H9 (cell line): ENCODE data around the gene OR1M1. TPM values are rescaled to one million over a fixed set of nuclear protein-coding genes. Genes with fewer than 3 reads are reported as not detected.

Source experiments
- DNase-seq: peaks from one replicate; pipeline ENCODE4 v3.0.0-alpha.2; 2017
- H2AFZ ChIP-seq: one replicate; pipeline ENCODE4 v1.6.1; 2013; ENCODE audit warnings: mild to moderate bottlenecking, low read length, control low read depth, moderate library complexity
- H2AK5ac ChIP-seq: 2 replicates; pipeline ENCODE4 v1.6.1; 2013; ENCODE audit warnings: low read length, control low read depth, mixed read lengths; ENCODE audit not compliant: insufficient read length
- H2BK120ac ChIP-seq: one replicate; pipeline ENCODE4 v1.6.1; 2013; ENCODE audit warnings: low read depth, mild to moderate bottlenecking, low read length, control low read depth, inconsistent platforms; ENCODE audit not compliant: poor library complexity, severe bottlenecking
- H2BK12ac ChIP-seq: 2 replicates; pipeline ENCODE4 v1.6.1; 2013; ENCODE audit warnings: low read length, control low read depth, mixed read lengths, low read depth; ENCODE audit not compliant: insufficient read length
- H2BK15ac ChIP-seq: 2 replicates; pipeline ENCODE4 v1.6.1; 2013; ENCODE audit warnings: low read depth, low read length, control low read depth
- H2BK20ac ChIP-seq: one replicate; pipeline ENCODE4 v1.6.1; 2013; ENCODE audit warnings: low read depth, mild to moderate bottlenecking, low read length, control low read depth, inconsistent platforms; ENCODE audit not compliant: poor library complexity, severe bottlenecking
- H2BK5ac ChIP-seq: 2 replicates; pipeline ENCODE4 v1.6.1; 2013; ENCODE audit warnings: low read length, control low read depth, mixed read lengths; ENCODE audit not compliant: insufficient read length
- H3K14ac ChIP-seq: 2 replicates; pipeline ENCODE4 v1.6.1; 2013; ENCODE audit warnings: low read length, control low read depth; ENCODE audit not compliant: insufficient read depth
- H3K18ac ChIP-seq: 2 replicates; pipeline ENCODE4 v1.6.1; 2013; ENCODE audit warnings: low read depth, mild to moderate bottlenecking, mixed read lengths, low read length, control low read depth; ENCODE audit not compliant: insufficient read length
- H3K23ac ChIP-seq: 2 replicates; pipeline ENCODE4 v1.6.1; 2013; ENCODE audit warnings: low read length, control low read depth, mixed read lengths, low read depth; ENCODE audit not compliant: insufficient read length
- H3K23me2 ChIP-seq: 2 replicates; pipeline ENCODE4 v1.6.1; 2013; ENCODE audit warnings: low read depth, mild to moderate bottlenecking, mixed read lengths, low read length, control low read depth; ENCODE audit not compliant: insufficient read length, poor library complexity, severe bottlenecking
- H3K27ac ChIP-seq: 2 replicates; pipeline ENCODE4 v1.5.1; 2013; ENCODE audit warnings: low read length, control low read depth, mixed read lengths, low read depth; ENCODE audit not compliant: insufficient read length
- H3K27me3 ChIP-seq: 2 replicates; pipeline ENCODE4 v1.6.1; 2013; ENCODE audit warnings: low read length, control low read depth, inconsistent platforms; ENCODE audit not compliant: insufficient read depth
- H3K4ac ChIP-seq: 2 replicates; pipeline ENCODE4 v1.6.1; 2013; ENCODE audit warnings: low read depth, mild to moderate bottlenecking, control low read depth, inconsistent platforms, low read length, moderate library complexity
- H3K4me1 ChIP-seq: 2 replicates; pipeline ENCODE4 v1.6.1; 2013; ENCODE audit warnings: low read length, control low read depth, inconsistent platforms; ENCODE audit not compliant: insufficient read depth
- H3K4me2 ChIP-seq: 2 replicates; pipeline ENCODE4 v1.6.1; 2013; ENCODE audit warnings: low read length, control low read depth, mixed read lengths; ENCODE audit not compliant: insufficient read length, insufficient read depth
- H3K56ac ChIP-seq: 2 replicates; pipeline ENCODE4 v1.6.1; 2013; ENCODE audit warnings: low read depth, mild to moderate bottlenecking, mixed read lengths, low read length, control low read depth; ENCODE audit not compliant: insufficient read length
- H3K79me1 ChIP-seq: 2 replicates; pipeline ENCODE4 v1.6.1; 2013; ENCODE audit warnings: low read depth, mild to moderate bottlenecking, moderate library complexity, low read length, control low read depth, inconsistent platforms; ENCODE audit not compliant: insufficient read depth, poor library complexity, severe bottlenecking
- H3K79me2 ChIP-seq: 2 replicates; pipeline ENCODE4 v1.6.1; 2013; ENCODE audit warnings: low read length, control low read depth, inconsistent platforms; ENCODE audit not compliant: insufficient read depth
- H3K9ac ChIP-seq: 2 replicates; pipeline ENCODE4 v1.6.1; 2013; ENCODE audit warnings: low read length, control low read depth, mixed read lengths; ENCODE audit not compliant: insufficient read length; ENCODE audit errors: extremely low read depth
- H3K9me3 ChIP-seq: one replicate; pipeline ENCODE4 v1.6.1; 2013; ENCODE audit warnings: low read depth, low read length, inconsistent platforms; ENCODE audit not compliant: control insufficient read depth
- H3T11ph ChIP-seq: one replicate; pipeline ENCODE4 v1.6.1; 2013; ENCODE audit warnings: mild to moderate bottlenecking, low read length, control low read depth, inconsistent platforms
- H4K20me1 ChIP-seq: one replicate; pipeline ENCODE4 v1.6.1; 2013; ENCODE audit not compliant: control insufficient read depth, insufficient read length, insufficient read depth
- H4K5ac ChIP-seq: 2 replicates; pipeline ENCODE4 v1.6.1; 2013; ENCODE audit warnings: low read depth, mild to moderate bottlenecking, mixed read lengths, low read length, control low read depth; ENCODE audit not compliant: insufficient read length
- H4K8ac ChIP-seq: replicated peaks from 2 replicates; pipeline ENCODE4 v1.6.1; 2013; ENCODE audit warnings: low read length, control low read depth, mixed read lengths, low read depth; ENCODE audit not compliant: insufficient read length
- H4K91ac ChIP-seq: 2 replicates; pipeline ENCODE4 v1.6.1; 2013; ENCODE audit warnings: low read depth, mild to moderate bottlenecking, moderate library complexity, mixed read lengths, low read length, control low read depth; ENCODE audit not compliant: insufficient read length
- H3K27ac Mint-ChIP-seq, 3 experiments: 2 replicates in 2 of 3; 3 replicates in 1 of 3; pipeline ENCODE4 v1.8.0; 2020 to 2021; ENCODE audit warnings: mixed read lengths in 3 of 3, mild to moderate bottlenecking in 1 of 3, moderate library complexity in 1 of 3
- H3K27me3 Mint-ChIP-seq: 2 replicates; pipeline ENCODE4 v1.8.0; 2021; ENCODE audit warnings: low read depth, mild to moderate bottlenecking, moderate library complexity, mixed read lengths
- H3K36me3 Mint-ChIP-seq, 3 experiments: 2 replicates in 2 of 3; 3 replicates in 1 of 3; pipeline ENCODE4 v1.8.0; 2020 to 2021; ENCODE audit warnings: low read depth in 3 of 3, mixed read lengths in 3 of 3; ENCODE audit not compliant: insufficient read depth in 1 of 3
- H3K4me1 Mint-ChIP-seq, 2 experiments: 2 replicates each; pipeline ENCODE4 v1.8.0; 2020; ENCODE audit warnings: mixed read lengths in 2 of 2
- H3K4me3 Mint-ChIP-seq, 2 experiments: 2 replicates in 1 of 2; 3 replicates in 1 of 2; pipeline ENCODE4 v1.8.0; 2020 to 2021; ENCODE audit warnings: mild to moderate bottlenecking in 2 of 2, mixed read lengths in 2 of 2, moderate library complexity in 1 of 2
- H3K9me3 Mint-ChIP-seq, 2 experiments: 2 replicates in 1 of 2; 3 replicates in 1 of 2; pipeline ENCODE4 v1.8.0; 2020; ENCODE audit warnings: mild to moderate bottlenecking in 2 of 2, mixed read lengths in 2 of 2, moderate library complexity in 1 of 2
- WGBS: extraction: QIAGEN DNeasy Blood & Tissue Kit; methylation state at CpG from one replicate; pipeline ENCODE4 v1.1.7; 2013; ENCODE audit warnings: missing lambda C conversion rate, low lambda C conversion rate, mixed read lengths; ENCODE audit not compliant: insufficient read length; ENCODE audit errors: extremely low coverage; 5-methylcytosine and 5-hydroxymethylcytosine counted together
- total RNA-seq: library from RNA; stranded (reverse); gene quantifications from 2 replicates; pipeline ENCODE4 v1.2.1, GENCODE V29; 2021
- TF ChIP-seq, protein P1 (sequence below): fragments of 200-600 bp; sonication (generic); conservative IDR thresholded peaks from 3 replicates; pipeline ENCODE4 v1.8.0; 2021; ENCODE audit warnings: antibody characterized with exemption, mild to moderate bottlenecking

The OR1M1 gene
- total RNA-seq, 1 experiment from 2014 or later: not detected

- Histone ChIP-seq H2BK20ac (no peak overlapping the region), H3K79me2 (no peaks in the 10 kb centered on the region), H4K20me1 (no peaks in the 10 kb centered on the region), H3T11ph (no peak overlapping the region), H2BK15ac (no peak overlapping the region), H2BK5ac (no peak overlapping the region), H2BK12ac (no peak overlapping the region), H2BK120ac (no peak overlapping the region), H2AK5ac (no peak overlapping the region), H3K9me3 (no peaks in the 10 kb centered on the region), H4K8ac (no peak overlapping the region), H3K56ac (no peak overlapping the region), H3K4ac (no peak overlapping the region), H4K5ac (no peak overlapping the region), H3K4me1 (no peaks in the 10 kb centered on the region), H3K9ac (no peak overlapping the region), H3K27me3 (no peaks in the 10 kb centered on the region), H4K91ac (no peak overlapping the region), H3K79me1 (no peaks in the 10 kb centered on the region), H3K18ac (no peak overlapping the region), H3K4me2 (no peak overlapping the region), H3K23ac (no peak overlapping the region), H3K14ac (no peak overlapping the region), H3K27ac (no peak overlapping the region), H2AFZ (no peak overlapping the region), H3K23me2 (no peaks in the 10 kb centered on the region)
- H3K27ac Mint-ChIP-seq: no peak overlapping the region
- H3K4me1 Mint-ChIP-seq: no peaks in the 10 kb centered on the region
- no CpG with 5 or more reads among the region's 5 CpGs for WGBS
- TF ChIP-seq, protein P1, sequence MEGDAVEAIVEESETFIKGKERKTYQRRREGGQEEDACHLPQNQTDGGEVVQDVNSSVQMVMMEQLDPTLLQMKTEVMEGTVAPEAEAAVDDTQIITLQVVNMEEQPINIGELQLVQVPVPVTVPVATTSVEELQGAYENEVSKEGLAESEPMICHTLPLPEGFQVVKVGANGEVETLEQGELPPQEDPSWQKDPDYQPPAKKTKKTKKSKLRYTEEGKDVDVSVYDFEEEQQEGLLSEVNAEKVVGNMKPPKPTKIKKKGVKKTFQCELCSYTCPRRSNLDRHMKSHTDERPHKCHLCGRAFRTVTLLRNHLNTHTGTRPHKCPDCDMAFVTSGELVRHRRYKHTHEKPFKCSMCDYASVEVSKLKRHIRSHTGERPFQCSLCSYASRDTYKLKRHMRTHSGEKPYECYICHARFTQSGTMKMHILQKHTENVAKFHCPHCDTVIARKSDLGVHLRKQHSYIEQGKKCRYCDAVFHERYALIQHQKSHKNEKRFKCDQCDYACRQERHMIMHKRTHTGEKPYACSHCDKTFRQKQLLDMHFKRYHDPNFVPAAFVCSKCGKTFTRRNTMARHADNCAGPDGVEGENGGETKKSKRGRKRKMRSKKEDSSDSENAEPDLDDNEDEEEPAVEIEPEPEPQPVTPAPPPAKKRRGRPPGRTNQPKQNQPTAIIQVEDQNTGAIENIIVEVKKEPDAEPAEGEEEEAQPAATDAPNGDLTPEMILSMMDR: no peak
- H3K4me3 Mint-ChIP-seq: no peak overlapping the region
- no peak for DNase-seq
- peaks cover 5% of the 10 kb centered on the region for H3K27me3 Mint-ChIP-seq
- H3K36me3 Mint-ChIP-seq: peaks cover 1 to 21% (median 13%) of the 10 kb centered on the region in 3 experiments; a peak in 5 of 7 replicates
- H3K9me3 Mint-ChIP-seq: peaks cover 70 to 91% of the 10 kb centered on the region in 2 experiments
These were observed 29.7 kb downstream of the OR1M1 start for GRCh38 chr19:9116547-9116946.
